K562 (cell line): ENCODE measurements around the gene FITM1. TPM values are rescaled to one million over a fixed set of nuclear protein-coding genes. Genes with fewer than 3 reads are reported as not detected.

Experiments used
- ARID3B ChIP-seq: fragments of 250-450 bp; sonication (Bioruptor Pico); IDR thresholded peaks from 2 replicates; pipeline ENCODE4 v1.4.0; 2020; ENCODE audit warnings: borderline replicate concordance
- ATF1 ChIP-seq, 2 experiments: fragments of 450-650 bp in 1 of 2; IDR thresholded peaks; 2 replicates each; pipeline ENCODE4 v1.6.1; 2016; ENCODE audit warnings: missing compliant biosample characterization in 1 of 2, missing genetic modification characterization in 1 of 2
- DIDO1 ChIP-seq: fragments of 450-650 bp; IDR thresholded peaks from 2 replicates; pipeline ENCODE4 v1.6.1; 2016; ENCODE audit warnings: low read depth, missing biosample characterization, missing genetic modification characterization
- ETV5 ChIP-seq: sonication (generic); formaldehyde crosslinking; IDR thresholded peaks from 2 replicates; pipeline ENCODE4 v1.4.0; 2020; ENCODE audit warnings: low read depth, mild to moderate bottlenecking, missing genetic modification reagents
- FOXJ2 ChIP-seq: fragments of 200-800 bp; sonication (Bioruptor generic); IDR thresholded peaks from 2 replicates; pipeline ENCODE4 v1.6.1; 2016; ENCODE audit warnings: missing genetic modification characterization, missing compliant biosample characterization
- FOXP1 ChIP-seq: sonication (generic); formaldehyde crosslinking; IDR thresholded peaks from 2 replicates; pipeline ENCODE4 v1.8.0; 2022; ENCODE audit warnings: mild to moderate bottlenecking, missing genetic modification reagents
- GABPB1 ChIP-seq: sonication (generic); formaldehyde crosslinking; IDR thresholded peaks from 2 replicates; pipeline ENCODE4 v1.8.0; 2022; ENCODE audit warnings: mild to moderate bottlenecking, missing genetic modification reagents
- KLF16 ChIP-seq: IDR thresholded peaks from 2 replicates; pipeline ENCODE4 v1.6.1; 2016; ENCODE audit warnings: antibody characterized with exemption
- NCOA2 ChIP-seq, 2 experiments: fragments of 450-650 bp; IDR thresholded peaks; 2 replicates each; pipeline ENCODE4 v1.6.1; 2018; ENCODE audit warnings: mild to moderate bottlenecking in 2 of 2, moderate library complexity in 1 of 2; ENCODE audit not compliant: partially characterized antibody in 2 of 2
- PREB ChIP-seq: sonication (generic); formaldehyde crosslinking; IDR thresholded peaks from 2 replicates; pipeline ENCODE4 v1.8.1; 2023; ENCODE audit warnings: mild to moderate bottlenecking, missing genetic modification reagents
- SAP30 ChIP-seq: fragments of 200-600 bp; sonication (generic); IDR thresholded peaks from 2 replicates; pipeline ENCODE4 v1.6.1; 2012; ENCODE audit warnings: borderline replicate concordance, low read depth, mild to moderate bottlenecking, moderate library complexity, low read length, control low read depth, inconsistent platforms; ENCODE audit not compliant: insufficient read depth, poor library complexity, severe bottlenecking
- SFPQ ChIP-seq: fragments of 200-400 bp; formaldehyde crosslinking; IDR thresholded peaks from 2 replicates; pipeline ENCODE4 v1.6.1; 2017; ENCODE audit warnings: mild to moderate bottlenecking, low read depth, low read length, moderate library complexity
- ZKSCAN3 ChIP-seq: fragments of 250-450 bp; sonication (Bioruptor Pico); IDR thresholded peaks from 2 replicates; pipeline ENCODE4 v1.4.0; 2020
- ZNF23 ChIP-seq: fragments of 250-450 bp; sonication (Bioruptor Pico); IDR thresholded peaks from 2 replicates; pipeline ENCODE4 v1.4.0; 2020; ENCODE audit warnings: mild to moderate bottlenecking
- ZNF592 ChIP-seq: fragments of 450-650 bp; IDR thresholded peaks from 2 replicates; pipeline ENCODE4 v1.6.1; 2017; ENCODE audit warnings: antibody characterized with exemption, mild to moderate bottlenecking
- ZNF77 ChIP-seq: fragments of 250-450 bp; sonication (Bioruptor Pico); IDR thresholded peaks from 2 replicates; pipeline ENCODE4 v1.5.0; 2020
- polyA plus RNA-seq, 8 experiments: library from polyadenylated mRNA; depleted of rRNA in 4 of 8; stranded (reverse) in 5 of 8; unstranded in 3 of 8; fragments of >200 nt; fragmentation: Nextera tagmentation in 2 of 8; fragmentation: Illumina TruSeq in 1 of 8; extraction: Ambion mirVana in 2 of 8; extraction: Trizol in 1 of 8; gene quantifications; 2 replicates each; pipeline versions ENCODE4 v1.2.1 to v1.2.3, GENCODE V29; 2011 to 2014; ENCODE audit warnings: inconsistent platforms in 1 of 8, missing spikeins in 1 of 8
- total RNA-seq, 7 experiments: library from RNA; depleted of rRNA in 6 of 7; stranded (reverse); fragments of >200 nt in 6 of 7; fragmentation: Illumina TruSeq in 2 of 7; extraction: Trizol in 2 of 7; gene quantifications; 2 replicates each; pipeline versions ENCODE4 v1.2.1 to v1.2.3, GENCODE V29; 2011 to 2021; ENCODE audit warnings: low replicate concordance in 1 of 7

The FITM1 gene
- total and polyA plus RNA-seq, 9 of the 15 experiments (the other 6 are each of a cell fraction or from before 2014, with no cell fraction given): 0.09 to 0.20 TPM; not detected in 7

GRCh38 chr14:24093901-24094840 is 36.3 kb upstream of the FITM1 start, which contains the start of gene PCK2 (continued):
- TF ChIP-seq ZNF592: peak; percentile 15; the same call in 1 of the 2 replicates
- TF ChIP-seq ATF1 (CRISPR knock-in tag; IDR thresholded peaks at IDR 0.05): no peak
- TF ChIP-seq ATF1 (tag; IDR thresholded peaks at IDR 0.05): no peak
- no peak for TF ChIP-seq ZNF23
- TF ChIP-seq FOXJ2 (tag): peak; percentile 70; the same call in 1 of the 2 replicates
- TF ChIP-seq GABPB1 (CRISPR knock-in tag): peak; percentile 67; the same call in 1 of the 2 replicates
- TF ChIP-seq ETV5 (CRISPR knock-in tag): no peak
- TF ChIP-seq KLF16: no peak
- TF ChIP-seq SAP30: peak; percentile 43
- TF ChIP-seq FOXP1: no peak
- TF ChIP-seq SFPQ: no peak
- TF ChIP-seq ARID3B (CRISPR knock-in tag): no peak
- no peak for TF ChIP-seq DIDO1 (tag)
- no peak for TF ChIP-seq ZNF77 (CRISPR knock-in tag)
- no peak for TF ChIP-seq PREB
- no peak for TF ChIP-seq ZKSCAN3
- TF ChIP-seq NCOA2 (IDR thresholded peaks at IDR 0.05; ENCODE audit: partially characterized antibody in 2 of 2): no peak
